ENCODE measurements around the gene TMCC3. TPM values are rescaled to one million over a fixed set of nuclear protein-coding genes. Genes with fewer than 3 reads are reported as not detected.

Gene TMCC3
- total and polyA plus RNA-seq, 2 of the 13 experiments (the other 11 are each of a cell fraction or from before 2014, with no cell fraction given), result not detected

DNA sequence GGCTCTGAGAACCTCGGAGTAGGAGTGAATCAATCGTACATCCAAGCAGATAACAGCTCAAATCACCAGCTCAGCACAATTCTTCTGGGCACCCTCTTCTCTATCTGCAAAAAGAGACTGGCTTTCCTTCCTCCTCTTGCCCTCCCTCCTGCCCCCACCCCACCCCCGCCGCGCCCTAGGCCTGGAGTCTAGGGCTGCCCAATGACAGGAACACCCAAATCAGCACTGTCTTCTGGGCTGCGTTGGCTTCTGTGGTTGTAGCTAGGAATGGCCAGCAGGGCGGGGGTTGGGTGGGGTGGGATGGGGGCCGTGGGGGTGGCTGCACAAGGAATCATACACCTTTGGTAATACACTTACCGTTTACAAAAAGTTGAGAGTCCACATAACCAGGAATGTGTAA, 28.0 kb upstream of the TMCC3 start:
- DNase-seq (ENCODE audit: low spot score) (no peak), ATAC-seq (no peak), FAIRE-seq (no peak)
- ChIA-PET POLR2A (no interaction called here), CTCF (ENCODE audit: low intra/inter-chr PET ratio, low total read pairs) (no interaction called here)
- Histone ChIP-seq H3K79me2 (ENCODE audit: insufficient read depth, low read length) (no peaks in the 10 kb centered on the region), H3K4me3 (replicated peaks in 1 of 3; ENCODE audit: insufficient read depth in 1 of 3, low read depth in 2 of 3, low read length in 3 of 3) (no peak overlapping the region), H3K27me3 (ENCODE audit: control insufficient read depth in 1 of 2, insufficient read depth in 2 of 2, low read length in 2 of 2) (peaks cover 0 to 2% of the 10 kb centered on the region in 2 experiments; a peak in 2 of 5 replicates), H3K36me3 (replicated peaks in 1 of 2; ENCODE audit: control insufficient read depth in 1 of 2, insufficient read depth in 2 of 2, low read length in 2 of 2) (no peaks in the 10 kb centered on the region), H2AFZ (ENCODE audit: low read length) (no peak overlapping the region), H3K9ac (ENCODE audit: insufficient read depth, low read depth, low read length) (no peak overlapping the region), H4K20me1 (ENCODE audit: insufficient read depth, low read length) (no peaks in the 10 kb centered on the region), H3K27ac (ENCODE audit: extremely low read length, insufficient read depth, low read length) (no peak overlapping the region), H3K4me1 (ENCODE audit: insufficient read depth, low read length) (no peaks in the 10 kb centered on the region), H3K9me3 (ENCODE audit: low read length) (no peaks in the 10 kb centered on the region), H3K4me2 (ENCODE audit: low read depth, low read length) (no peak overlapping the region)
- TF ChIP-seq MAFK (conservative IDR thresholded peaks at IDR 0.05 in 1 of 2, IDR thresholded peaks at IDR 0.05 in 1 of 2; ENCODE audit: low read length in 2 of 2), result peak in 1 of 2 experiments; percentile 39; a peak in 2 of 4 replicates
- no peak for TF ChIP-seq PLRG1 (conservative IDR thresholded peaks at IDR 0.05)
- no peak for TF ChIP-seq ZNF598 (CRISPR knock-in tag; IDR thresholded peaks at IDR 0.05; ENCODE audit: borderline replicate concordance)
- no peak for TF ChIP-seq ZNF343 (CRISPR knock-in tag; IDR thresholded peaks at IDR 0.05)
- no TSS peak for BruUV-seq (replicated peaks)
- in situ Hi-C loops (cut with HindIII; ENCODE audit: extremely low pct_ligation_motif_present, low pct_unique_long_range_greater_than_20kb) (no loop called here), intact Hi-C loops (cut with micrococcal nuclease; ENCODE audit: unreplicated experiment) (no loop called here)
- WGBS (ENCODE audit: low lambda C conversion rate), result 47% methylated on average over 9 of the region's 9 CpGs

DNA sequence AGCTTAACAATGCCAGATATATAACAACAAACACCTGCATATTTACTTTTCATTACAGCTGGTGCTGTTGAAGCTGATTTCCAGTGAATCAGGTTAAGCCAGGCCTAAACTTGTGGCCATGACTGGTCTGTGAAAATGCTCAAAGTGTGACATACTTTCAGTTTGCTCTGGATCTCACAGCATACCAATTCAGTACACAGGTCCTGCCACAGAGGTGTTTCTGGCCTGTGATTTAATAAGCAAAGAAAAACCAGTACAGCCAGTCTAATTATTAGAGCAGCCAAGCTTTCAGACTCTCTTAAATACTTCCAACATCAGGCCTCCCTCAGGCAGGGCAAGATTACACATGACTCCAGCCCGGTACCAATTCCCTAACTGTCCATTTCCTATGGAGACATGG, 27.4 kb upstream of the TMCC3 start:
- DNase-seq (ENCODE audit: low spot score) (no peak), FAIRE-seq (no peak), ATAC-seq (no peak)
- Histone ChIP-seq H4K20me1 (ENCODE audit: insufficient read depth, low read length) (no peaks in the 10 kb centered on the region), H3K79me2 (ENCODE audit: insufficient read depth, low read length) (no peaks in the 10 kb centered on the region), H3K27ac (ENCODE audit: extremely low read length, insufficient read depth, low read length) (no peak overlapping the region), H3K9me3 (ENCODE audit: low read length) (no peaks in the 10 kb centered on the region), H3K4me3 (replicated peaks in 1 of 3; ENCODE audit: insufficient read depth in 1 of 3, low read depth in 2 of 3, low read length in 3 of 3) (no peak overlapping the region), H3K4me2 (ENCODE audit: low read depth, low read length) (no peak overlapping the region), H2AFZ (ENCODE audit: low read length) (no peak overlapping the region), H3K9ac (ENCODE audit: insufficient read depth, low read depth, low read length) (no peak overlapping the region), H3K36me3 (replicated peaks in 1 of 2; ENCODE audit: control insufficient read depth in 1 of 2, insufficient read depth in 2 of 2, low read length in 2 of 2) (no peaks in the 10 kb centered on the region), H3K4me1 (ENCODE audit: insufficient read depth, low read length) (no peaks in the 10 kb centered on the region), H3K27me3 (ENCODE audit: control insufficient read depth in 1 of 2, insufficient read depth in 2 of 2, low read length in 2 of 2) (peaks cover 0 to 2% of the 10 kb centered on the region in 2 experiments; a peak in 2 of 5 replicates)
- POLR2A ChIA-PET, result no interaction called here
- BruUV-seq (replicated peaks), result no TSS peak
- in situ Hi-C loops (cut with HindIII; ENCODE audit: extremely low pct_ligation_motif_present, low pct_unique_long_range_greater_than_20kb) (no loop called here), intact Hi-C loops (cut with micrococcal nuclease; ENCODE audit: unreplicated experiment) (no loop called here)
- no peak for TF ChIP-seq SP2 (CRISPR knock-in tag; IDR thresholded peaks at IDR 0.05)
- CTCF ChIA-PET (ENCODE audit: low intra/inter-chr PET ratio, low total read pairs), result no interaction called here
- WGBS (ENCODE audit: low lambda C conversion rate), result 0% methylated on average over 1 of the region's 1 CpG
